HFF-Myc (cell line): ENCODE data around the gene SLC22A31.
A peak's percentile ranks its signal among the peaks of the same experiment; 100 is the strongest.

Experiments used
- DNase-seq: peaks from one replicate; pipeline ENCODE4 v3.0.0-alpha.2; 2011; ENCODE audit warnings: low read depth; ENCODE audit errors: extremely low read depth
- H3K4me3 ChIP-seq: replicated peaks from 2 replicates; pipeline ENCODE4 v1.5.1; 2011; ENCODE audit warnings: low read depth, mild to moderate bottlenecking, control low read depth, low read length
- CTCF ChIP-seq: IDR thresholded peaks from 2 replicates; pipeline ENCODE4 v1.5.1; 2012; ENCODE audit warnings: mild to moderate bottlenecking, low read depth, low read length, control low read depth; ENCODE audit errors: missing control alignments

SLC22A31 gene

GRCh38 chr16:89216315-89217137 lies 16.2 kb upstream of the SLC22A31 start:
- peak; percentile 66 for TF ChIP-seq CTCF
- peak; percentile 52 for DNase-seq
- H3K4me3 ChIP-seq = peak overlapping the region; percentile 96

GRCh38 chr16:89210904-89211515 lies 10.7 kb upstream of the SLC22A31 start:
- no peak overlapping the region for H3K4me3 ChIP-seq
- no peak for TF ChIP-seq CTCF
- peak; percentile 69 for DNase-seq

- no peak overlapping the region for H3K4me3 ChIP-seq
- TF ChIP-seq CTCF = no peak
- no peak for DNase-seq
Observed at GRCh38 chr16:89210165-89210903, 10.0 kb upstream of the SLC22A31 start.

GRCh38 chr16:89209522-89210044 lies 9.2 kb upstream of the SLC22A31 start:
- H3K4me3 ChIP-seq = no peak overlapping the region
- TF ChIP-seq CTCF = no peak
- no peak for DNase-seq

GRCh38 chr16:89207993-89208392 lies 7.7 kb upstream of the SLC22A31 start:
- DNase-seq = no peak
- no peak overlapping the region for H3K4me3 ChIP-seq
- TF ChIP-seq CTCF = no peak

- H3K4me3 ChIP-seq = no peak overlapping the region
- DNase-seq = no peak
- TF ChIP-seq CTCF = no peak
Observed at GRCh38 chr16:89202422-89203215, 2.3 kb upstream of the SLC22A31 start.
